ENCODE data around the gene DUS1L. TPM values are rescaled to one million over a fixed set of nuclear protein-coding genes. Genes with fewer than 3 reads are reported as not detected.

DUS1L gene
- polyA plus RNA-seq, 1 donor (not counting 4 experiments of a cell fraction or from before 2014, with no cell fraction given): 49.1 TPM

DNA sequence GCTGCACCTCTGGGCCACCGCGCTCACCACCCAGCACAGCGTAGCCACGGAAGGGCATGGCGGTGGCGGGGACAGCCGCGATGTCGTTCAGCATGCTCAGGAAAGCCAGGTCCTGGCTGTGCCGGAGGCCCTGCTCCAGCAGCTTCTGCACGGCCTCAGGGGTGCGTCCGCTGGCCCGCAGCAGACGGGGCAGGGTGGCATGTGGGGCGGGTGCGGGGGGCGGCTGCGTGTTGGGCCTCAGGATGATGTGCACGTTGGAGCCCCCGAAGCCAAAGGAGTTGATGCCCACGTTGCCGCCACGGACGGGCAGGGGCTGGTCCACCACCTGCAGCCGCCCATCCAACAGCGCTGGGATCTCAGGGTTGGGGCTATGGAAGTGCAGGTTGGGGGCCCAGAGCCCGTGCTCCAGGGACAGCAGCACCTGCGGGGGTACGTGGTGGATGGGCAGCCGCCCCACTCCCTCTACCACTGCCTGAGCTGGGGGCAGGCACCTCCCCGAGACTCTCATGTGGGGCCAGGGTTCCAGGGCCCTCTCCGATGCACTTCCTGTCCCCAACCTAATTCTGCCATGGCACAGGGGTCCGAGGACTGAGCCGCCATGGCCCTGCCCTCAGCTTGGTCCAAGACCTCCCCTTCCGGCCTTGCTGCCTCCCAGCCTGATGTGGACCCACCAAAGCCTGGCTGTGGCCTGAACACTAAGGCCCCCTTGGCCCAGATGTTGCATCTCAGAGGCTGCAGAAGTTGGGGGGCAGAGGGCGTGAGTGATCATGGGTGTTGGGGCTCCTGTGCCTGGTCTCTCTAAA, 25.9 kb upstream of the DUS1L start:
- H3K36me3 ChIP-seq (ENCODE audit: control insufficient read depth in 2 of 2, extremely low read depth in 1 of 2, insufficient read depth in 2 of 2, low read length in 2 of 2): peaks cover 57 to 59% of the 10 kb centered on the region in 2 experiments
- TF ChIP-seq EZH2 (IDR thresholded peaks at IDR 0.05; ENCODE audit: low read length): no peak
- TF ChIP-seq, protein P1, sequence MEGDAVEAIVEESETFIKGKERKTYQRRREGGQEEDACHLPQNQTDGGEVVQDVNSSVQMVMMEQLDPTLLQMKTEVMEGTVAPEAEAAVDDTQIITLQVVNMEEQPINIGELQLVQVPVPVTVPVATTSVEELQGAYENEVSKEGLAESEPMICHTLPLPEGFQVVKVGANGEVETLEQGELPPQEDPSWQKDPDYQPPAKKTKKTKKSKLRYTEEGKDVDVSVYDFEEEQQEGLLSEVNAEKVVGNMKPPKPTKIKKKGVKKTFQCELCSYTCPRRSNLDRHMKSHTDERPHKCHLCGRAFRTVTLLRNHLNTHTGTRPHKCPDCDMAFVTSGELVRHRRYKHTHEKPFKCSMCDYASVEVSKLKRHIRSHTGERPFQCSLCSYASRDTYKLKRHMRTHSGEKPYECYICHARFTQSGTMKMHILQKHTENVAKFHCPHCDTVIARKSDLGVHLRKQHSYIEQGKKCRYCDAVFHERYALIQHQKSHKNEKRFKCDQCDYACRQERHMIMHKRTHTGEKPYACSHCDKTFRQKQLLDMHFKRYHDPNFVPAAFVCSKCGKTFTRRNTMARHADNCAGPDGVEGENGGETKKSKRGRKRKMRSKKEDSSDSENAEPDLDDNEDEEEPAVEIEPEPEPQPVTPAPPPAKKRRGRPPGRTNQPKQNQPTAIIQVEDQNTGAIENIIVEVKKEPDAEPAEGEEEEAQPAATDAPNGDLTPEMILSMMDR (optimal IDR thresholded peaks at IDR 0.05 in 1 of 3, IDR thresholded peaks at IDR 0.05 in 1 of 3, conservative IDR thresholded peaks at IDR 0.05 in 1 of 3; ENCODE audit: extremely low read depth in 1 of 3, insufficient read depth in 2 of 3, low read length in 3 of 3): no peak
- H2AFZ ChIP-seq (ENCODE audit: control insufficient read depth, low read length): no peak overlapping the region
- no peaks in the 10 kb centered on the region for H3K9me3 ChIP-seq (ENCODE audit: control insufficient read depth, low read depth, low read length)
- no peak overlapping the region for H3K4me2 ChIP-seq (ENCODE audit: control insufficient read depth, extremely low read depth, insufficient read depth, low read depth, low read length)
- dilution Hi-C loops (cut with MboI; ENCODE audit: extremely low pct_ligation_motif_present, low sequenced_read_pairs): no loop called here
- DNase-seq (ENCODE audit: low read depth, low spot score) (no peak), FAIRE-seq (no peak)
- no peaks in the 10 kb centered on the region for H3K27me3 ChIP-seq (ENCODE audit: control insufficient read depth, extremely low read depth, insufficient read depth, low read length)
- H3K27ac ChIP-seq (ENCODE audit: control insufficient read depth, insufficient read depth, low read length): no peak overlapping the region
- peaks cover 70% of the 10 kb centered on the region for H3K79me2 ChIP-seq (ENCODE audit: control insufficient read depth, insufficient read depth, low read length)
- no peak overlapping the region for H3K9ac ChIP-seq (ENCODE audit: control insufficient read depth, extremely low read depth, insufficient read depth, low read length)
- H4K20me1 ChIP-seq (ENCODE audit: control insufficient read depth, extremely low read depth, insufficient read depth, low read length): peaks cover 40% of the 10 kb centered on the region
- no peak overlapping the region for H3K4me3 ChIP-seq (ENCODE audit: control insufficient read depth in 2 of 3, extremely low read depth in 1 of 3, insufficient read depth in 2 of 3, low read depth in 1 of 3, low read length in 3 of 3)
- no peaks in the 10 kb centered on the region for H3K9me1 ChIP-seq (ENCODE audit: control insufficient read depth, extremely low read depth, insufficient read depth, low read length)
- H3K4me1 ChIP-seq (ENCODE audit: control insufficient read depth, extremely low read depth, insufficient read depth, low read length): peaks cover 10% of the 10 kb centered on the region

DNA sequence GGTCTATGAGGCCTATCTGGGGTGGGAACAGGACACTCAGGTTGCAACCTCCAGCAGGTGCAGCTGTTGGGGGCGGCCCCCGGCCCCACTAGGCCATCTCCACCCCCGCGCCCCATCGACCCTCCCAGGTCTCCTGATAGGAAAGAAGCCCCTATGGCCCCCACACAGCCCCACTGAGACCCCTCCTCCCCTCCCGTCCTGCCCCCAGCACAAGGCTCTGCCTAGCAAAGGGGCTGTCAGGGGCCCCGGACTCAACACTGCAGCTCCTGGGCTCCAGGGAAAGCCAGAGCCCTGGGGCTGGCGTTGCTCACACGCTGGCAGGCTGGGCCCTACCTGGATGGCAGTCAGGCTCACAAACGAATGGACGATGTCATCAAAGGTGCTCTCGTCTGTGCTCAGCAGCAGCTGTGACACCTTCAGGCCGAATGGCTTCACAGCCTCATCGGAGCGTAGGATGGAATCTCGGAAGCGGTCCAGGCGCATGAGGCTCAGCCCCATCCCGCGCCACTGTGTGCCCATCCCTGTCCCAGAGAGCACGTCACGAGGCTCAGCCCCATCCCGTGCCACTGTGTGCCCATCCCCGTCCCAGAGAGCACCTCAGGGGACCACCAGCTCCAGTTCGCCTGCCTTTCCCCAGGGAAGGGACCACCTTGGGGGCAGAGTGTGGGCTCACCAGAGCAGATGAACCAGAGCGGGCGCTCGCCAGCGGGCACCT, 25.1 kb upstream of the DUS1L start:
- TF ChIP-seq, protein P1 (optimal IDR thresholded peaks at IDR 0.05 in 1 of 3, IDR thresholded peaks at IDR 0.05 in 1 of 3, conservative IDR thresholded peaks at IDR 0.05 in 1 of 3; ENCODE audit: extremely low read depth in 1 of 3, insufficient read depth in 2 of 3, low read length in 3 of 3): no peak
- no peak for TF ChIP-seq EZH2 (IDR thresholded peaks at IDR 0.05; ENCODE audit: low read length)
- Histone ChIP-seq H3K4me1 (ENCODE audit: control insufficient read depth, extremely low read depth, insufficient read depth, low read length) (peaks cover 2% of the 10 kb centered on the region), H3K27ac (ENCODE audit: control insufficient read depth, insufficient read depth, low read length) (no peak overlapping the region), H3K27me3 (ENCODE audit: control insufficient read depth, extremely low read depth, insufficient read depth, low read length) (no peaks in the 10 kb centered on the region), H3K9ac (ENCODE audit: control insufficient read depth, extremely low read depth, insufficient read depth, low read length) (no peak overlapping the region), H3K9me3 (ENCODE audit: control insufficient read depth, low read depth, low read length) (no peaks in the 10 kb centered on the region), H2AFZ (ENCODE audit: control insufficient read depth, low read length) (no peak overlapping the region), H3K79me2 (ENCODE audit: control insufficient read depth, insufficient read depth, low read length) (peaks cover 69% of the 10 kb centered on the region), H3K36me3 (ENCODE audit: control insufficient read depth in 2 of 2, extremely low read depth in 1 of 2, insufficient read depth in 2 of 2, low read length in 2 of 2) (peaks cover 59 to 62% of the 10 kb centered on the region in 2 experiments), H3K4me2 (ENCODE audit: control insufficient read depth, extremely low read depth, insufficient read depth, low read depth, low read length) (no peak overlapping the region), H4K20me1 (ENCODE audit: control insufficient read depth, extremely low read depth, insufficient read depth, low read length) (peaks cover 32% of the 10 kb centered on the region), H3K4me3 (ENCODE audit: control insufficient read depth in 2 of 3, extremely low read depth in 1 of 3, insufficient read depth in 2 of 3, low read depth in 1 of 3, low read length in 3 of 3) (no peak overlapping the region), H3K9me1 (ENCODE audit: control insufficient read depth, extremely low read depth, insufficient read depth, low read length) (no peaks in the 10 kb centered on the region)
- no peak for DNase-seq (ENCODE audit: low read depth, low spot score)
- FAIRE-seq: no peak
- dilution Hi-C loops (cut with MboI; ENCODE audit: extremely low pct_ligation_motif_present, low sequenced_read_pairs): no loop called here

Data from keratinocyte (primary cell).